Thyroid gland (tissue), 4 donors: ENCODE results near the gene GBE1.

Source experiments
- CTCF ChIP-seq, 6 experiments: fragments of 200-600 bp in 3 of 6; fragments of 450-650 bp in 3 of 6; sonication (generic) in 3 of 6; IDR thresholded peaks; one replicate each; pipeline ENCODE4 v1.5.1; 2016 to 2019; ENCODE audit warnings: antibody characterized with exemption in 6 of 6, mild to moderate bottlenecking in 2 of 6, inconsistent platforms in 1 of 6, moderate library complexity in 1 of 6
- POLR2A ChIP-seq, 2 donors: fragments of 450-650 bp; IDR thresholded peaks; one replicate each; pipeline ENCODE4 v1.6.1; 2017; ENCODE audit warnings: antibody characterized with exemption in 2 of 2, mild to moderate bottlenecking in 2 of 2, moderate library complexity in 1 of 2

DNA sequence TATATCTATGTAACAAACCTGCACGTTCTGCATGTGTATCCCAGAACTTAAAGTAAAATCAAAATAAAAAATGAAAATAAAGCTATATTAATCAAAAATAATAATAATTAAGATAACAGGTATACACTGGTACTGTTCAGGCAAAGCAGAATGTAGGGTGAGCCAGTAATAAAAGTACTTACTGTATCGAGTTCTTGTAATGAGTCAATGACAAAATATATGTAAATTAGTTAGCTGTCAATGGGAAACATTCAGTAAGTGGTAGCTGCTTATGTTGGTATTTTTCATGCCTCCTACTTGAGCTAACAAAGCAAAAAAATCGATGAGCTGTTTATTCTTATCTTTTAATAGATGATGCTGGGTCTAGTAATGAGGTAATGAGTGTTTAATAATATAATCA, 93.2 kb downstream of the GBE1 start:
- TF ChIP-seq CTCF (IDR thresholded peaks at IDR 0.05) (no peak), POLR2A (IDR thresholded peaks at IDR 0.05) (no peak)
